Tibial nerve (tissue), 4 donors: ENCODE data around the gene STAC3. TPM values are rescaled to one million over a fixed set of nuclear protein-coding genes. Genes with fewer than 3 reads are reported as not detected.

Source experiments
- DNase-seq, 2 donors: peaks; one replicate each; pipeline ENCODE4 v3.0.0-alpha.2; 2019; ENCODE audit warnings: low spot score in 2 of 2
- H3K27ac ChIP-seq, 4 donors: fragments of 200-600 bp; sonication (generic) in 3 of 4; one replicate each; pipeline ENCODE4 v1.5.1; 2017 to 2019; ENCODE audit warnings: mild to moderate bottlenecking in 1 of 4
- H3K27me3 ChIP-seq, 2 donors: fragments of 200-600 bp; sonication (generic) in 1 of 2; one replicate each; pipeline versions ENCODE4 v1.5.1 to v1.6.0; 2017 to 2019
- H3K36me3 ChIP-seq, 3 donors: fragments of 200-600 bp; sonication (generic); one replicate each; pipeline ENCODE4 v1.5.1; 2018 to 2019
- H3K4me1 ChIP-seq, 4 donors: fragments of 200-600 bp; sonication (generic) in 3 of 4; one replicate each; pipeline ENCODE4 v1.5.1; 2017 to 2019
- H3K4me3 ChIP-seq, 4 donors: fragments of 200-600 bp; sonication (generic) in 3 of 4; one replicate each; pipeline ENCODE4 v1.5.1; 2017 to 2019; ENCODE audit warnings: mild to moderate bottlenecking in 1 of 4, moderate library complexity in 1 of 4
- H3K9me3 ChIP-seq, 4 donors: fragments of 200-600 bp; sonication (generic) in 3 of 4; one replicate each; pipeline ENCODE4 v1.5.1; 2017 to 2019
- EP300 ChIP-seq, 2 donors: sonication (generic); formaldehyde crosslinking; IDR thresholded peaks; one replicate each; pipeline ENCODE4 v1.6.1; 2017; ENCODE audit warnings: antibody characterized with exemption in 2 of 2, mild to moderate bottlenecking in 1 of 2
- POLR2A ChIP-seq, 2 donors: fragments of 450-650 bp; IDR thresholded peaks; one replicate each; pipeline ENCODE4 v1.6.1; 2017; ENCODE audit warnings: antibody characterized with exemption in 2 of 2, mild to moderate bottlenecking in 2 of 2, moderate library complexity in 2 of 2
- WGBS, 2 donors: methylation state at CpG; one replicate each; pipeline ENCODE4 v1.1.5; 2018; 5-methylcytosine and 5-hydroxymethylcytosine counted together
- total RNA-seq, 4 donors: library from RNA; depleted of rRNA; stranded (reverse); fragments of >200 nt; gene quantifications; one replicate each; pipeline ENCODE4 v1.1.0, GENCODE V29; 2016
- TF ChIP-seq, protein P1 (sequence below), 5 experiments: fragments of 200-600 bp in 3 of 5; fragments of 450-650 bp in 2 of 5; sonication (generic) in 3 of 5; IDR thresholded peaks; one replicate each; pipeline ENCODE4 v1.5.1; 2016 to 2019; ENCODE audit warnings: antibody characterized with exemption in 5 of 5, mild to moderate bottlenecking in 3 of 5, moderate library complexity in 2 of 5

STAC3 gene
- total RNA-seq, 4 donors from 2014 or later, result 1.7 to 5.0 (median 3.6) TPM; not detected in 1

DNA sequence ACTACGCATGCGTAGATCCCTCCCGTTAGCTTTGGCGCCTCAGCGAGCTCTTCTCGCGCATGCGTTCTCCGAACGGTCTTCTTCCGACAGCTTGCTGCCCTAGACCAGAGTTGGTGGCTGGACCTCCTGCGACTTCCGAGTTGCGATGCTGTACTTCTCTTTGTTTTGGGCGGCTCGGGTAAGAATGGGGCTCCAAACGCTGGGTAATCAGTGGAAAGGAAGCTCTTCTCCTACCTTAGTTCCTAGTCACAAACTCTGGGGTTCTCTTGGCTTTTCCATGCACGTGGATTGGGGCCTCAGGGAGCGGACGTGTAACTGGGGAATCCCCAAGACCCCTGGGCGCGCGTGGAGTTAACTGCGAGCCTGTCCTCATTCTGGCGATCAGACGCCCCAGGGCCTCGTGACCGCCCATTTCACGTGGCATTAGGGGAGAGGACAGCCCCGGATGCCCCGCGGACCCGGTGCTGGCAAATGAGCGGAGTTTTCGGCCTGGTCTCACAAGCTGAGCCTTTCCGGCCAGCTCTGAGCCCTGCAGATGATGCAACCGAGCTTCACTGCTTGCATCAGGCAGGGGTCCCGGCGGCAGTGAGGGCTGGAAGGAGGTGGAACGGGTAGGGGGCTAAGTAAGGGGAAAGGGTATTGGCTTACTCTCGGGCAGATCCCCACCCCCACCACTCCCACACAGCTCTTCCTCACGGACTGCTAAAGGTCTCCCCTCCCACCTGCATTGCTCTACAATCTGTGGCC, 21.2 kb downstream of the STAC3 start, which contains the start of gene SHMT2:
Gene SHMT2 (plus strand): TSS at position 78 of the 747 bp plus-strand sequence. CDS start 68 bp downstream, at position 146.
- Histone ChIP-seq H3K4me1 (peaks cover 4 to 55% (median 25%) of the 10 kb centered on the region in 4 donors), H3K36me3 (peaks cover 0 to 39% (median 14%) of the 10 kb centered on the region in 3 donors), H3K27ac (peak within 1 kb of the TSS; percentile 15 to 93 (median 78)), H3K27me3 (peaks cover 0 to 33% of the 10 kb centered on the region in 2 donors), H3K4me3 (peak within 1 kb of the TSS; percentile 44 to 77 (median 64)), H3K9me3 (no peaks in the 10 kb centered on the region)
- DNase-seq, result peak; percentile 77 to 79
- 0 to 2% methylated on average over 42 of the region's 42 CpGs for WGBS, 2 donors
- TF ChIP-seq EP300 (IDR thresholded peaks at IDR 0.05) (peak in 1 of 2 donors; percentile 58), POLR2A (IDR thresholded peaks at IDR 0.05) (peak in 1 of 2 donors; percentile 62)
- TF ChIP-seq, protein P1, sequence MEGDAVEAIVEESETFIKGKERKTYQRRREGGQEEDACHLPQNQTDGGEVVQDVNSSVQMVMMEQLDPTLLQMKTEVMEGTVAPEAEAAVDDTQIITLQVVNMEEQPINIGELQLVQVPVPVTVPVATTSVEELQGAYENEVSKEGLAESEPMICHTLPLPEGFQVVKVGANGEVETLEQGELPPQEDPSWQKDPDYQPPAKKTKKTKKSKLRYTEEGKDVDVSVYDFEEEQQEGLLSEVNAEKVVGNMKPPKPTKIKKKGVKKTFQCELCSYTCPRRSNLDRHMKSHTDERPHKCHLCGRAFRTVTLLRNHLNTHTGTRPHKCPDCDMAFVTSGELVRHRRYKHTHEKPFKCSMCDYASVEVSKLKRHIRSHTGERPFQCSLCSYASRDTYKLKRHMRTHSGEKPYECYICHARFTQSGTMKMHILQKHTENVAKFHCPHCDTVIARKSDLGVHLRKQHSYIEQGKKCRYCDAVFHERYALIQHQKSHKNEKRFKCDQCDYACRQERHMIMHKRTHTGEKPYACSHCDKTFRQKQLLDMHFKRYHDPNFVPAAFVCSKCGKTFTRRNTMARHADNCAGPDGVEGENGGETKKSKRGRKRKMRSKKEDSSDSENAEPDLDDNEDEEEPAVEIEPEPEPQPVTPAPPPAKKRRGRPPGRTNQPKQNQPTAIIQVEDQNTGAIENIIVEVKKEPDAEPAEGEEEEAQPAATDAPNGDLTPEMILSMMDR (IDR thresholded peaks at IDR 0.05), result no peak

DNA sequence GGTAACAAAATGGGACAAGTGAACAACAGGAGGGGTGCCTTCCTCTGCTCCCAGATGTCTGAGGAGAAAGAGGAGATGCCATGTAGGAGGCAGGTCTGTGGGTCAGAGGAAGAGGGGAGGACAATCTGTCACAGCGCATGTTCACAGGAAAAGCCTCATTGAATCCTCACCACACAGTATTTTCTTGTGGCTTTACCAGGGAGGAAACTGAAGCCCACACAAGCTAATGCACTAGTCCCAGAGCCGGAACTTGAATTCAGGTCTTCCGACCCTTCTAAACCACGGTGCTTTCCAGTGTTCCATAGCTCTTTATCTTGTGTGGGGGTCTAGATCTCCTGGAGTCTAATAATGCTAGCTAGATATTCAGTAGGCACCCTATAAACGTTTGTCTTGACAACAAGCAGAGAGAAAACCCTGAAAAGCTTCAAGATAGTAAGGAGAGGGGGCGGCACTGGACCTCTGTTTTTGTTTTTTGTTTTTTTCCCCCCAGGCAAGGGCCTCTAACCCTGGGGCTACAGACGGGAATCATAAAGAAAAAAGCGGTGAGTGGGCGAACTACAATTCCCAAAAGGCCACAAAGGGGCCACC, 21.8 kb downstream of the STAC3 start:
- H3K9me3 ChIP-seq, result no peaks in the 10 kb centered on the region
- 13 to 15% methylated on average over 9 of the region's 9 CpGs for WGBS, 2 donors
- H3K36me3 ChIP-seq, result peaks cover 0 to 32% (median 14%) of the 10 kb centered on the region in 3 donors
- TF ChIP-seq, protein P1 (IDR thresholded peaks at IDR 0.05), result peak in 1 of 5 experiments; percentile 46
- TF ChIP-seq EP300 (IDR thresholded peaks at IDR 0.05) (peak in 1 of 2 donors; percentile 40), POLR2A (IDR thresholded peaks at IDR 0.05) (no peak)
- peak overlapping the region; percentile 44 to 77 (median 64) for H3K4me3 ChIP-seq
- peaks cover 4 to 52% (median 26%) of the 10 kb centered on the region in 4 donors for H3K4me1 ChIP-seq
- peak overlapping the region in 3 of 4 donors; percentile 68 to 93 (median 88) for H3K27ac ChIP-seq
- peaks cover 0 to 39% of the 10 kb centered on the region in 2 donors for H3K27me3 ChIP-seq
- DNase-seq, result no peak

DNA sequence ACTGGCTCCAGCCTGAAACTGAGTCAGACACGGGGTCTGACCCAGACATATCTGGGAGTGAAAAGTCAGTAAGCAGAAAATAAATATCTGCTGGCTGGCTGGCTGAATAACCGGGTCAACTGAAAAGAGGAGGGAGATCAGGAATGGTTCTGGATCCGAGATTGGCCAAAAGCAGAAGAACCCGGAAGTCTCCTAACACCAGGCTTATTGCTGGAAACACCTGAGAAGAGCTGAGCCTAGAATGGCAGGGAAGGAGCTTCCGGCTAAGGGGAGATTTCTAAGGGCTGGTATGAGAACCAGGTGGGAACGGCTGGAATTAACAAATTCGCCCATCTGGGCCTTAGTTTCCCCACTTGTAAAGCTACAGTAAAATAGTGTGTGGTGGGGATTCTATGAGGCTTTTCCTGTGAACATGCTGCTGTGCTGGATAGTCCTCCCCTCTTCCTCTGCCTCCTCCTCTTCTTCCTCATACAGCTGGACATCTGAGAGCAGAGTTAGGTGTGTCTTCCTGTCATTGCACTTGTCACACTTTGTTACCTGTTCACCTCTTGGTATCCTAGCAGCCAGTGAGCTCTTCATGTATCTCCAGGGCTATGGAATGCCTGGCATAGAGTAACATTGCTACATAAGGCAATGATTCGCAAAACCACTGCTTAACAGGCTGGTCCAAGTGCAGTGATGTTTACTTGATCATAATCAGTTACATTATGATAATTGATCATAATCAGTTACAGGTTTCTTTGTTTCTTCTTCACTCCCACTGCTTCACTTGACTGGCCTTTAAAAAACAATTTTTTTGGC, 23.5 kb downstream of the STAC3 start:
- Histone ChIP-seq H3K27ac (no peak overlapping the region), H3K4me1 (peaks cover 4 to 52% (median 26%) of the 10 kb centered on the region in 4 donors), H3K4me3 (no peak overlapping the region), H3K27me3 (peaks cover 0 to 55% of the 10 kb centered on the region in 2 donors), H3K9me3 (no peaks in the 10 kb centered on the region), H3K36me3 (peaks cover 0 to 16% (median 6%) of the 10 kb centered on the region in 3 donors)
- DNase-seq, result no peak
- WGBS, 2 donors, result 54 to 57% methylated on average over 7 of the region's 8 CpGs
- TF ChIP-seq, protein P1 (IDR thresholded peaks at IDR 0.05), result no peak
- TF ChIP-seq EP300 (IDR thresholded peaks at IDR 0.05) (no peak), POLR2A (IDR thresholded peaks at IDR 0.05) (no peak)

DNA sequence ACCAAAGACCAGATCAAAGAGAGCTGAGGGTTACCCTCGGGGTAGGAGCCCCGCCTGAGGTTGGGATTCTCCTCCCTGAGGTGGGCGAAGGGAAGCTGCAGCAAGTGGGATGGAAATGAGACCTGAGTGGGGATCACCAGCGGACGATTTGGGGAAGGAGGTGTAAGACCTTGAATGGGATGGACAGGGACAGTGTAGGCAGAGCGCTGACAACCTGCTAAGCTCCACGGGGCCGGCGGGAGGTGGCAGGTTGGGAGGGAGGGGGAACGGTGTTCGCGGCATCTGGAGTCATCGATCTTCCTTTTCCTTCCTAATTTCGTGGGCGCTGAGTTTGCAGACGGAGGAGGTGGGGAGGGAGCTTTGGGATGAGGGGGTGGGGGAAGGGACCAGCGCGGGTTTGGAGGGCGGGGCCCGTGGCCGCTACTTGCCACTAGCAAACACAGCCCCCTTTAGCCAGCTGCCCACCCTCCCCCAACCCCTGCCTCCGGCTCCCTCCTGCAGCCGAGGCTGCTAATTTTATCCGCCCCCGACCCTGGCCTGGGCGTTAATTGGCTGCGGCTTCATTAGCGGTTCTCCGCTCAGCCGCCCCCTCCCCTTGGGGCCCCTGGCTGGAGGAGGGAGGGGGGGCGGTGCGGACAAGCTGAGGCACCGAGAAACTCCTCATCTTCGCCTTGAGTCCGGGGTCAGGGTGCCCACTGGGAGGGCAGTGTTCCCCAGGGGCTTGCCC, 24.2 kb downstream of the STAC3 start:
- 15 to 19% methylated on average over 25 to 35 of the region's 35 CpGs for WGBS, 2 donors
- H3K27ac ChIP-seq, result no peak overlapping the region
- H3K36me3 ChIP-seq, result peaks cover 0 to 8% (median 0%) of the 10 kb centered on the region in 3 donors
- TF ChIP-seq EP300 (IDR thresholded peaks at IDR 0.05) (no peak), POLR2A (IDR thresholded peaks at IDR 0.05) (no peak)
- TF ChIP-seq, protein P1 (IDR thresholded peaks at IDR 0.05), result no peak
- peak overlapping the region in 1 of 4 donors; percentile 4 for H3K4me3 ChIP-seq
- H3K27me3 ChIP-seq, result peaks cover 0 to 63% of the 10 kb centered on the region in 2 donors
- no peaks in the 10 kb centered on the region for H3K9me3 ChIP-seq
- no peak for DNase-seq
- peaks cover 4 to 52% (median 26%) of the 10 kb centered on the region in 4 donors for H3K4me1 ChIP-seq
